ENCODE results near the gene CCL18.
"Not testable (repeated sequence)": the region's sequence is repeated elsewhere in the genome, so short reads cannot be mapped to it uniquely, and the experiment has no call there.

Gene CCL18

GRCh38 chr17:36063786-36064541 is at the start of gene CCL18:
Gene CCL18, plus strand, starts transcription at chr17:36064272. Its CDS starts 71 bp downstream, at chr17:36064343.
- no peak for DNase-seq (ENCODE audit: low read depth in 1 of 2, low spot score in 1 of 2)
- in situ Hi-C loops (cut with HindIII; ENCODE audit: low pct_unique_long_range_greater_than_20kb, low sequenced_read_pairs): no loop called here
- no peak for TF ChIP-seq JUND (IDR thresholded peaks at IDR 0.05; ENCODE audit: low read depth)

- TF ChIP-seq JUND (IDR thresholded peaks at IDR 0.05; ENCODE audit: low read depth): no peak
- in situ Hi-C loops (cut with HindIII; ENCODE audit: low pct_unique_long_range_greater_than_20kb, low sequenced_read_pairs): no loop called here
- no peak for DNase-seq (ENCODE audit: low read depth in 1 of 2, low spot score in 1 of 2)
Measured at GRCh38 chr17:36014946-36015345, 49.1 kb upstream of the CCL18 start.

- in situ Hi-C loops (cut with HindIII; ENCODE audit: low pct_unique_long_range_greater_than_20kb, low sequenced_read_pairs); DNase-seq (ENCODE audit: low read depth in 1 of 2, low spot score in 1 of 2): not testable (repeated sequence)
Measured at GRCh38 chr17:36015895-36016294, 48.2 kb upstream of the CCL18 start.

GRCh38 chr17:36016555-36016954 is 47.5 kb upstream of the CCL18 start:
- DNase-seq (ENCODE audit: low read depth in 1 of 2, low spot score in 1 of 2): no peak
- no peak for TF ChIP-seq JUND (IDR thresholded peaks at IDR 0.05; ENCODE audit: low read depth)
- in situ Hi-C loops (cut with HindIII; ENCODE audit: low pct_unique_long_range_greater_than_20kb, low sequenced_read_pairs): no loop called here

GRCh38 chr17:36017799-36018198 is 46.3 kb upstream of the CCL18 start, which contains the start of gene CCL23:
Gene CCL23, minus strand, starts transcription at chr17:36017972. Its CDS starts 75 bp downstream, at chr17:36017897.
- no peak for DNase-seq (ENCODE audit: low read depth in 1 of 2, low spot score in 1 of 2)
- in situ Hi-C loops (cut with HindIII; ENCODE audit: low pct_unique_long_range_greater_than_20kb, low sequenced_read_pairs): no loop called here
- TF ChIP-seq JUND (IDR thresholded peaks at IDR 0.05; ENCODE audit: low read depth): no peak

GRCh38 chr17:36019423-36019822 is 44.6 kb upstream of the CCL18 start:
- no peak for DNase-seq (ENCODE audit: low read depth in 1 of 2, low spot score in 1 of 2)
- TF ChIP-seq JUND (IDR thresholded peaks at IDR 0.05; ENCODE audit: low read depth): no peak
- in situ Hi-C loops (cut with HindIII; ENCODE audit: low pct_unique_long_range_greater_than_20kb, low sequenced_read_pairs): no loop called here

- no peak for TF ChIP-seq JUND (IDR thresholded peaks at IDR 0.05; ENCODE audit: low read depth)
- no peak for DNase-seq (ENCODE audit: low read depth in 1 of 2, low spot score in 1 of 2)
- in situ Hi-C loops (cut with HindIII; ENCODE audit: low pct_unique_long_range_greater_than_20kb, low sequenced_read_pairs): no loop called here
Measured at GRCh38 chr17:36024106-36024869, 39.8 kb upstream of the CCL18 start.

- DNase-seq (ENCODE audit: low read depth in 1 of 2, low spot score in 1 of 2): no peak
- in situ Hi-C loops (cut with HindIII; ENCODE audit: low pct_unique_long_range_greater_than_20kb, low sequenced_read_pairs): no loop called here
- no peak for TF ChIP-seq JUND (IDR thresholded peaks at IDR 0.05; ENCODE audit: low read depth)
Measured at GRCh38 chr17:36027761-36028160, 36.3 kb upstream of the CCL18 start.

- in situ Hi-C loops (cut with HindIII; ENCODE audit: low pct_unique_long_range_greater_than_20kb, low sequenced_read_pairs): no loop called here
- DNase-seq (ENCODE audit: low read depth in 1 of 2, low spot score in 1 of 2): no peak
Measured at GRCh38 chr17:36030956-36031355, 33.1 kb upstream of the CCL18 start.

GRCh38 chr17:36034127-36034526 is 29.9 kb upstream of the CCL18 start:
- in situ Hi-C loops (cut with HindIII; ENCODE audit: low pct_unique_long_range_greater_than_20kb, low sequenced_read_pairs): no loop called here
- no peak for DNase-seq (ENCODE audit: low read depth in 1 of 2, low spot score in 1 of 2)
- TF ChIP-seq JUND (IDR thresholded peaks at IDR 0.05; ENCODE audit: low read depth): no peak

More at GRCh38 chr17:36030956-36031355, 33.1 kb upstream of the CCL18 start:
- no peak for TF ChIP-seq JUND (IDR thresholded peaks at IDR 0.05; ENCODE audit: low read depth)

GRCh38 chr17:36036235-36036634 is 27.8 kb upstream of the CCL18 start:
- DNase-seq (ENCODE audit: low read depth in 1 of 2, low spot score in 1 of 2): no peak
- in situ Hi-C loops (cut with HindIII; ENCODE audit: low pct_unique_long_range_greater_than_20kb, low sequenced_read_pairs): no loop called here
- TF ChIP-seq JUND (IDR thresholded peaks at IDR 0.05; ENCODE audit: low read depth): no peak

- in situ Hi-C loops (cut with HindIII; ENCODE audit: low pct_unique_long_range_greater_than_20kb, low sequenced_read_pairs): no loop called here
- no peak for DNase-seq (ENCODE audit: low read depth in 1 of 2, low spot score in 1 of 2)
- TF ChIP-seq JUND (IDR thresholded peaks at IDR 0.05; ENCODE audit: low read depth): no peak
Measured at GRCh38 chr17:36048066-36048465, 16.0 kb upstream of the CCL18 start.

GRCh38 chr17:36049643-36050042 is 14.4 kb upstream of the CCL18 start:
- DNase-seq (ENCODE audit: low read depth in 1 of 2, low spot score in 1 of 2): no peak
- in situ Hi-C loops (cut with HindIII; ENCODE audit: low pct_unique_long_range_greater_than_20kb, low sequenced_read_pairs): no loop called here
- no peak for TF ChIP-seq JUND (IDR thresholded peaks at IDR 0.05; ENCODE audit: low read depth)

All from T47D (cell line).